GM19240 (cell line): ENCODE measurements around the gene ATP6V0A1.
"Not testable (repeated sequence)": the region's sequence is repeated elsewhere in the genome, so short reads cannot be mapped to it uniquely, and the experiment has no call there.

Experiments
- DNase-seq: peaks from one replicate; pipeline ENCODE4 v3.0.0; 2011; ENCODE audit warnings: low spot score; ENCODE audit not compliant: insufficient read length

ATP6V0A1 gene

GRCh38 chr17:42537826-42538451, 79.3 kb downstream of the ATP6V0A1 start:
- no peak for DNase-seq

GRCh38 chr17:42538482-42538881, 79.8 kb downstream of the ATP6V0A1 start:
- no peak for DNase-seq

- not testable (repeated sequence) for DNase-seq
These were observed 81.9 kb downstream of the ATP6V0A1 start for GRCh38 chr17:42540558-42540957.

GRCh38 chr17:42541041-42541833, 82.6 kb downstream of the ATP6V0A1 start:
- DNase-seq = no peak

- no peak for DNase-seq
These were observed 84.8 kb downstream of the ATP6V0A1 start for GRCh38 chr17:42543190-42544079.

- DNase-seq = no peak
These were observed 86.2 kb downstream of the ATP6V0A1 start for GRCh38 chr17:42544874-42545283.

GRCh38 chr17:42545755-42546505, 87.3 kb downstream of the ATP6V0A1 start:
- not testable (repeated sequence) for DNase-seq

GRCh38 chr17:42547001-42547461, 88.4 kb downstream of the ATP6V0A1 start:
- no peak for DNase-seq

- no peak for DNase-seq
These were observed 89.0 kb downstream of the ATP6V0A1 start for GRCh38 chr17:42547698-42548069.

GRCh38 chr17:42548070-42548837, 89.6 kb downstream of the ATP6V0A1 start:
- no peak for DNase-seq

GRCh38 chr17:42548993-42549755, 90.5 kb downstream of the ATP6V0A1 start:
- DNase-seq = no peak

- not testable (repeated sequence) for DNase-seq
These were observed 94.1 kb downstream of the ATP6V0A1 start, which contains the start of gene HSD17B1 for GRCh38 chr17:42552736-42553135. HSD17B1 (plus strand) TSS chr17:42552923; CDS start chr17:42552934, 11 bp downstream.

GRCh38 chr17:42553161-42553818, 94.6 kb downstream of the ATP6V0A1 start:
- DNase-seq = no peak

GRCh38 chr17:42553866-42554249, 95.2 kb downstream of the ATP6V0A1 start:
- DNase-seq = no peak

- peak; percentile 82 for DNase-seq
These were observed 95.8 kb downstream of the ATP6V0A1 start for GRCh38 chr17:42554250-42555121.

- DNase-seq = no peak
These were observed 96.5 kb downstream of the ATP6V0A1 start for GRCh38 chr17:42555122-42555622.

- not testable (repeated sequence) for DNase-seq
These were observed 97.4 kb downstream of the ATP6V0A1 start for GRCh38 chr17:42555961-42556617.
